GM12874 (cell line): ENCODE data around the gene VSX2.

Experiments
- TF ChIP-seq, protein P1 (sequence below): IDR thresholded peaks from 2 replicates; pipeline ENCODE4 v1.5.1; 2011; ENCODE audit warnings: low read depth, mild to moderate bottlenecking, control low read depth, low read length, moderate library complexity; ENCODE audit not compliant: insufficient read depth

The VSX2 gene

DNA sequence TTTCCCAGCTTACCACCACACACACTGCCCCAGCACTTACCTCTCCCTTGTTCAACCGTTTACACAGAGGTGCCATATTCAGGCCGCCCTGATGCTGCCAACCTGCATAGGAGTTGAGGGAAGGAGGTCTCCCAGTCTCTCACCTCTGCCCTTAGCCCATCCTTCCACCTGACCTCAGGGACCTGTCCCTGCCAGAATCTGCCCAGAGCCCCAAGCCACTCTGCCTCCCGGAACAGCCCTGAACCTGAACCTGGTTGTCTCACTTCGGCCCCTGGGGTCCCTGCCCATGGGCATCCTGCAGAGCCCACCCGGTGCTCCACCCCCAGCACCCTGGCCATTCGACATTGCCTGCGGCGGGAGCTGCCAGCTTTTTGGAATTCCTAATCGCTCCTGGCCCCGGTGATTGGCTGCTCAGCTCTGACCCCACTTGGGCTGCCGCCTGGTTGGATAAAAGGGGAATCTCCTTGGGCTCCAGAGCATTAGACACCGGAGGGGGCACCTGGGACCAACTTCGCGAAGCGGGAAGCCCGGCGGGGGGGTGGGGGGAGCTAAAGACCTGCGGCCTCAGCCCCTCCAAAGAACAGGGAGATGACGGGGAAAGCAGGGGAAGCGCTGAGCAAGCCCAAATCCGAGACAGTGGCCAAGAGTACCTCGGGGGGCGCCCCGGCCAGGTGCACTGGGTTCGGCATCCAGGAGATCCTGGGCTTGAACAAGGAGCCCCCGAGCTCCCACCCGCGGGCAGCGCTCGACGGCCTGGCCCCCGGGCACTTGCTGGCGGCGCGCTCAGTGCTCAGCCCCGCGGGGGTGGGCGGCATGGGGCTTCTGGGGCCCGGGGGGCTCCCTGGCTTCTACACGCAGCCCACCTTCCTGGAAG is at the start of gene VSX2:
Gene VSX2 (plus strand): TSS at position 476 of the 874 bp plus-strand sequence. CDS start 113 bp downstream, at position 589.
- TF ChIP-seq, protein P1, sequence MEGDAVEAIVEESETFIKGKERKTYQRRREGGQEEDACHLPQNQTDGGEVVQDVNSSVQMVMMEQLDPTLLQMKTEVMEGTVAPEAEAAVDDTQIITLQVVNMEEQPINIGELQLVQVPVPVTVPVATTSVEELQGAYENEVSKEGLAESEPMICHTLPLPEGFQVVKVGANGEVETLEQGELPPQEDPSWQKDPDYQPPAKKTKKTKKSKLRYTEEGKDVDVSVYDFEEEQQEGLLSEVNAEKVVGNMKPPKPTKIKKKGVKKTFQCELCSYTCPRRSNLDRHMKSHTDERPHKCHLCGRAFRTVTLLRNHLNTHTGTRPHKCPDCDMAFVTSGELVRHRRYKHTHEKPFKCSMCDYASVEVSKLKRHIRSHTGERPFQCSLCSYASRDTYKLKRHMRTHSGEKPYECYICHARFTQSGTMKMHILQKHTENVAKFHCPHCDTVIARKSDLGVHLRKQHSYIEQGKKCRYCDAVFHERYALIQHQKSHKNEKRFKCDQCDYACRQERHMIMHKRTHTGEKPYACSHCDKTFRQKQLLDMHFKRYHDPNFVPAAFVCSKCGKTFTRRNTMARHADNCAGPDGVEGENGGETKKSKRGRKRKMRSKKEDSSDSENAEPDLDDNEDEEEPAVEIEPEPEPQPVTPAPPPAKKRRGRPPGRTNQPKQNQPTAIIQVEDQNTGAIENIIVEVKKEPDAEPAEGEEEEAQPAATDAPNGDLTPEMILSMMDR, result no peak

DNA sequence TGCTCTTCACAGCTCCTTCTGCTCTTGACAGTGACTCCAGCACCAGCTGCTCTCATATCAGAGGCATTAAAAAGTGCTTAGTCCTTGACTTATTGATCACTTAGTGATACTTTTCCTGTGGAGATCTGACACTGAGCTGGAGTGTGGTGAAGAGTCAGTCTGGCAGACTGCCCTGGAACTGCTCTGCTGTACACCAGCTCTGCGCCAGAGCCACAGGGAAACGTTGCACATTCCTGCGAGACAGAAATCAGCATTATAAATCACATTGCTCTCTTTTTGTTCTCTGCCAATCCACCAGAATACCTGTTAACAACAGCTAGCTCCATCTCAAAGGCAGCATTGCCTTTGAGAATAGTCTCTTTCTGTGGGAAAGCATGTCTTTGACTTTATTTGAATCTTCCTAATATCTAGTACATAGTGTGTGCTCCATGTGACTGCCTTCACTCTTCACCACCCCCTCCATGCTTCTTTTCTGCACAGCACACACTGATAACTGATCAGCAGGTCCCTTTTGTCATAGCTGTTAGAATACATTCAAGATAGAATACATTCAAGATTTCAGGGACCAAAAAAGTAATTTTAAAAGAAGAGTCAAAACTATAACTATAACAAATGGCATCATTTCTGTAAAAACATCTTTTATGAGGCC is 48.2 kb upstream of the VSX2 start:
- TF ChIP-seq, protein P1, result no peak

DNA sequence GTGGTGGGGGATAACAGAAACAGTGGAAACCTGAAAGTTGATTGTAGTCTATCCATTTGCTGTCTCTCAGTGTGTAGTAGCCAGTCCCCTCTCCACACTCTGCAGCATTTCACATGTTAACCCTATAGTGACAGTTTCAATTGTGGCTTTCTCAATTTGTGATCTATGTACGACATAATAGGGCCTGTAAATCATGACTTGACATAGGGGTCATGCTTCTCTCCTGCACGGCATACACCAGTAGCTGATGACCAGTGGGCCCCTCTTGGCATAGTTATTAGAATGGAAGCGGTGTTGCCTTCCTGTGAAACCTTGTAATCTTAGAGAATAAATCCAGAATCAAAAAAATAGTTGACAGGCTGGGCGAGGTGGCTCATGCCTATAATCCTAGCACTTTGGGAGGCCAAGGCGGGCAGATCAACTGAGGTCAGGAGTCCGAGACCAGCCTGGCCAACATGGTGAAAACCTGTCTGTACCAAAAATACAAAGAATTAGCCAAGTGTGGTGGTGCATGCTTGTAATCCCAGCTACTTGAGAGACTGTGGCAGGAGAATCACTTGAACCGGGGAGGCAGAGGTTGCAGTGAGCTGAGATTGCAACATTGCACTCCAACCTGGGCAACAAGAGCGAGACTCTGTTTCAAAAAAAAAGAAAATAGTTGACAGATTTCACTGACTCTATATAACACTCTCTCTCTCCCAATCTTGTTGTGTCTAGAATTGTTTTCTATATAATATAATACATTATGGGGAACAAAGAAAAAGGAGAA is 44.6 kb upstream of the VSX2 start:
- TF ChIP-seq, protein P1, result no peak

DNA sequence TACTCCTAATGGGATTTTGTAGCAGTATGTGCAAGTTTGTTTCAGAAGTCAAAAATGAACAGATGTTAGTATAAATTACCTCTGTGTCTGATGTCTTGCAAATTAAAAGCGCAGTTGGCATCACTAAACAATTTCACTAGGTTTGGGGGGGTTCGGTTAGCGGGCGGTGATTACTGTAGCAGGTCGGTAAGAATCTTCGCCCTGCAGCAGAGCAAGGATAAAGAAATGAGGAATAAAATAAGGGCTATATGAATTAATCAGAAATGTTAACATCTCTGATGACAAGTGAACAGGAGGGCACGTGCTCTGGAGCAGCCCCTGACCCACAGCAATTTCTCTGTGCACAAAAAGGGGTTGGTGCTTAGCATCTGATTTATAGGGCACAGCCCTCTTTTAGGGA is 43.6 kb upstream of the VSX2 start:
- TF ChIP-seq, protein P1, result no peak

DNA sequence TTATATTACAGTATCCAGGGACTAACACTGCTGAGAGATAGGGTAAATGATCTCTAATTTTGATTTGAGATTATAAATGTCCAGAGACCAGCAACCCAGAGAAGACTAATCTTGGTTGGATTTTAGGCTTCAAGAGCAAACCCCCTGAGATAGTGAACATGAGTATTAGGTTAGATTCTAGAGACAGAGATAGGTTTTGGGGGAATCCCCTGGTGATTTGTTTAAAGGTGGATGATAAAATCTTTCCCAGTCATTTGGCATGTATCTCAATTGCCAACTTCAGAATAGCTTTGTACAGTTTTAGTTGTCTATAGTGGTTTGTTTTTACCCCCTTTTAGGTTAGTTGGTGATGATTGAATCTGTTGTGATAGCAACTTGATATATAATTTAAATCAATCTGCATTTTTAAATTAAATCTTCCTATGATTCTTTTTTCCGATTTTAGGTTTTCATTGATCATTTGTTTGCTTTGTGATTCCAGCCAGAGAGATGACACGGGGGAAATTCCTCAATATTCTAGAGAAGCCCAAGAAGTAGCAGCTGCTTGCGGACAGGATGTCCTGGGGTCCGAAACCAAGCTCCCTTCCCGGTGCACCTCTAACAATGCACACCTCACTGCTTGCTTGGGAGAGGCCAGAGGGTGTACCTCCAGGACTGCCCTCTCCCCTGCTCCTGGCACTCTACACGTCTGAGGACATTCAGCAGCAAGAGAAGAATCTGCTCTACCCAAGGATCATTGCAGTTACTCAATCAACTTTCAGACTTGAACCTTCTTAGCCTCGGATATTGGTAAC is 40.6 kb upstream of the VSX2 start:
- TF ChIP-seq, protein P1, result no peak

DNA sequence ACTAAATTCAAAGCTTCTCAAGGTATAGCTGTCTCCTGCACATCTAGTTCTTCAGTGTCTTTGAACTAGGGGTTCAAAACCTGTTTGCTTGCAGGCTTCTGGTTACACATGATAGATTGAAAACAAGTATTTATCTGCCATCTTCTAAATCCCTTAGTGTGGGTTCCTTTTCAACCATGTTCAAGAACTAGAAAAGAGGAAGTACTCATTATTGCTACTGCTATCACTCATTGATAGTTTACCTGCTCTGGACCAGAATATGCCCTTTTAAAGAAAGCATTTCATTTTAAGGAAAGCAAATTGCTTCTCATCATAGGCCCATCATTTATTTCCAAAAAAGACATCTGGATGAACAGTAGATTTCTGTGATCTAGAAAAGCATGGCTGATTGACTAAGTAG is 37.1 kb upstream of the VSX2 start:
- TF ChIP-seq, protein P1, result no peak
